ENCODE measurements around the gene NR1I2.

The NR1I2 gene

DNA sequence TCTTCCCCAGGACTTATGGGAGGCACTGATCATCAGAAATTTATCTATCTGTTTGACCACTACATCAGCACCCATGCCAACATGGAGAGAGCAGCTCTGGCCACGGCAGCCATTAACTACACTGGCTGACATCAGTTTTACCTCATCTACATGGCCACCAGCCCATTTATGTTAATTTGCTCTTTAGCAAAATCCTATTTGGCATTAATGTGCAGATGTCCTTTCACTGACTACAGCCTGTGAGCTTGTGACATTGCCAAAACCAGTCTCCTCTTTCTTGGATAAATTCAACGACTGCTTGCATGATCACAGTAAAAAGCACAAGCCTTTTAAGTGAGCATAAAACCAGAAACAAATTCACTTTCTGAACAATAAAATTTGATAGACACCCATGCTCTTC is 47.5 kb downstream of the NR1I2 start:
- DNase-seq (ENCODE audit: low read depth), result no peak
- TF ChIP-seq, protein P1, sequence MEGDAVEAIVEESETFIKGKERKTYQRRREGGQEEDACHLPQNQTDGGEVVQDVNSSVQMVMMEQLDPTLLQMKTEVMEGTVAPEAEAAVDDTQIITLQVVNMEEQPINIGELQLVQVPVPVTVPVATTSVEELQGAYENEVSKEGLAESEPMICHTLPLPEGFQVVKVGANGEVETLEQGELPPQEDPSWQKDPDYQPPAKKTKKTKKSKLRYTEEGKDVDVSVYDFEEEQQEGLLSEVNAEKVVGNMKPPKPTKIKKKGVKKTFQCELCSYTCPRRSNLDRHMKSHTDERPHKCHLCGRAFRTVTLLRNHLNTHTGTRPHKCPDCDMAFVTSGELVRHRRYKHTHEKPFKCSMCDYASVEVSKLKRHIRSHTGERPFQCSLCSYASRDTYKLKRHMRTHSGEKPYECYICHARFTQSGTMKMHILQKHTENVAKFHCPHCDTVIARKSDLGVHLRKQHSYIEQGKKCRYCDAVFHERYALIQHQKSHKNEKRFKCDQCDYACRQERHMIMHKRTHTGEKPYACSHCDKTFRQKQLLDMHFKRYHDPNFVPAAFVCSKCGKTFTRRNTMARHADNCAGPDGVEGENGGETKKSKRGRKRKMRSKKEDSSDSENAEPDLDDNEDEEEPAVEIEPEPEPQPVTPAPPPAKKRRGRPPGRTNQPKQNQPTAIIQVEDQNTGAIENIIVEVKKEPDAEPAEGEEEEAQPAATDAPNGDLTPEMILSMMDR (conservative IDR thresholded peaks at IDR 0.05; ENCODE audit: low read depth, low read length), result no peak
- no peak overlapping the region for H3K4me3 ChIP-seq (ENCODE audit: low read depth, low read length)

DNA sequence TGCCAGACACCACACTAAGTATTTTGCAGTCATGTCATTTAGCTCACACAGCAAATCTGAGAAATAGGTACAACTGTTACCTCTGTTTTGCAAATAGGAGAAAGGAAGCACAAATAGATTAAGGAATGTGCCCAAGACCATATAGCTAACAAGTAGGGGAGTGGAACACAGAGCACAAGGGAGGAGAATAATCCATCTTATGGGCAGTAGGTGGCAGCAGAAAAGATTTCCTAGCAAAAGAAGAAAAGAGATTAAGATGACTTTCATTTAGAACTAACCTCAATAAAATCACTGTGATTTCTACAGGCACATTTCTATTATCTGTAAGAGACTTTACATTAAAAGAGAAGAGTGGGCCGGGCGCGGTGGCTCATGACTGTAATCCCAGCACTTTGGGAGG is 49.1 kb downstream of the NR1I2 start:
- TF ChIP-seq, protein P1 (conservative IDR thresholded peaks at IDR 0.05; ENCODE audit: low read depth, low read length), result peak; percentile 45
- H3K4me3 ChIP-seq (ENCODE audit: low read depth, low read length), result no peak overlapping the region
- peak; percentile 37 for DNase-seq (ENCODE audit: low read depth)

DNA sequence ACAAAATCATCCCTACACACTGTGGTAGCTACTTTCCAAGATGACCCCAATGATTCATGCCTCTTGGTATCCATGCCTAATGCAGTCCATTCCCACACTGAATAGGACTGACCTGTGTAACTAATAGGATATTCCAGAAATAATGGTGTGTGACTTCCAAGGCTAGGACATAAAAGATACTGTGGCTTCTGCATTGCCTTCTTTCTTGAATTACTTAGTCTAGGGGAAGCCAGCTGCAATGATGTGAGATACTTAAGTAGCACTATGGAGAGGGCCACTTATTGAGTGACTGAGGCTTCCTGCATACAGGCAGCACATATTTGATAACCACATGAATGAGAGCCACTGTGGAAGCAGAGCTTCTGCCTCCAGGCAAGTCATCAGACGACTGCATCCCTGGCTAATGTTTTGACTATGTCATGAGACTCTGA is 50.1 kb downstream of the NR1I2 start:
- TF ChIP-seq, protein P1 (conservative IDR thresholded peaks at IDR 0.05; ENCODE audit: low read depth, low read length), result no peak
- H3K4me3 ChIP-seq (ENCODE audit: low read depth, low read length), result no peak overlapping the region
- peak; percentile 77 for DNase-seq (ENCODE audit: low read depth)

DNA sequence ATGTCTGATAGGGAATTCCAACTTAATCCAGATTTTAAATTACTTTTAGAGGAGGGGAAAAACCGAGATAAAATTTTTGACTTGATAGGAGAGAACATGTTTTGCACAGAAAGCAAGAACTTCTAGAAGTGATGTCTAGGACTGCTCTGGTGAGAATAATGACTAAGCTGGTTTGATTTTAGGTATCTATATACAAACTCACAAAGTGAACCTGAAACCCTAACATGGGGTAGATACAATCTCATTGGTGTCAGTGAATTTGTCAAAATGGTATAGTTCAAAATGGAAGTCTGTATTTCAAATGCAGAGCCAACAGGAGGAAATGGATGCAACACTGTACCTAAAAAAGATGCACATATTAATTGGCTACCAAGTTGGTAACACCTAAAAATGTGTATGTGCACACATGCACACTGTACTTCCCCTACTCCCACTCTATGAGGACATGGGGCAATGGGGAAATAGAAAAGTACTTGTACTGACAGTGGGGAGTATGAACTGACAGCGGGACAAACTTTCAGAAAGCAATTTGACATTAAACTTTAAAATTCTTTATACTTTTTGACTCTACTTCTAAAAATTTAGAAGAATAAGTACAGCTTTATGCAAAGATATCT is 53.0 kb downstream of the NR1I2 start:
- TF ChIP-seq, protein P1 (conservative IDR thresholded peaks at IDR 0.05; ENCODE audit: low read depth, low read length), result no peak
- no peak overlapping the region for H3K4me3 ChIP-seq (ENCODE audit: low read depth, low read length)
- DNase-seq (ENCODE audit: low read depth), result no peak

DNA sequence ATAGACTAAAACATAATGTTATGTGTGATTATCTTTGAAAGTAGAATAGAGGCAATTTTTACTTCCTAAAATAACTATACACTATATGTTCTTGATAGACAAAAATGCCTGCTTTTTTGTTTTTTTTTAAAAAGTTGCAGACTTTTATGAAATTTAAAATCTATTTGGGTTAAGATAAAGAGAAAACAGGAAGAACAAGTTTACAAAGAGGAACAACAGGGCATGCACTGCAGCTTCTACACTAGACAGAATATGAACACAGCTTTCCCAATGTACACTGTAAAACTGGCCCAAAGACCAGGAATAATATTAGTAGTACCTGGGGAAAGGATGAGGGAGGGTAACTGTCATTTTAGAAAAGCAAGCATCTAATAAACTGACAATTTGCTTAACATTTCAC is 53.7 kb downstream of the NR1I2 start:
- no peak for DNase-seq (ENCODE audit: low read depth)
- TF ChIP-seq, protein P1 (conservative IDR thresholded peaks at IDR 0.05; ENCODE audit: low read depth, low read length), result no peak
- H3K4me3 ChIP-seq (ENCODE audit: low read depth, low read length), result no peak overlapping the region

DNA sequence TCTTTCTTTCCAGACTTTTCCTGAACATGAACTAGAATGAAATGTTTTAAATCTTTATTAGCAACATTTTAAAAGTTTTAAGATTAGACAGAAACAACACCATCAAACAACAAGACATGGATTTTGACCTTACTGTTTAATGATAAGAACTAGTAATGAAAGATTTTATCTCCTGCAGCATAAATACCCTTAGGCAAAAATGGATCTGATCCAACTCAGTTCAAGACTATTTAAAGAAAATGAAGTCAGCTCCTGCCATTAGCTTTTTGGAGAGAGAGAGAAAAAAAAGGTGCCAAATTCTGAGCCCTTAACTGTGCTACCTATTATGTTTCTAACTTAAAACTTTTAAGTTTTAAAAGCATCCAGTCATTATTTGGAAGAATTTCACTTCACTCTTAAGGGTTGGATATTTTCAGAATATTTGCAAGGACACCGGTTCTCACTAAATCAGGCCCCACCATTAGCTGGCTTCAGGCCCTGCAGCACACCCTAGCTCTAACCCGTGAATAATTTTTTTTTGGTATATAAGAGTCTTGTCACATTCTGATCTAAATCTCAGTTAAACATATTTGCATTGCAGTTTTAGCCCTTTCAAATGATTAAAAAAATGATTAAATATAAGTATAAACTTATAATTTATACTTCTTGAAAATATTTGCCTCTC is 60.0 kb downstream of the NR1I2 start:
- TF ChIP-seq, protein P1 (conservative IDR thresholded peaks at IDR 0.05; ENCODE audit: low read depth, low read length), result no peak
- DNase-seq (ENCODE audit: low read depth), result peak; percentile 17
- no peak overlapping the region for H3K4me3 ChIP-seq (ENCODE audit: low read depth, low read length)

DNA sequence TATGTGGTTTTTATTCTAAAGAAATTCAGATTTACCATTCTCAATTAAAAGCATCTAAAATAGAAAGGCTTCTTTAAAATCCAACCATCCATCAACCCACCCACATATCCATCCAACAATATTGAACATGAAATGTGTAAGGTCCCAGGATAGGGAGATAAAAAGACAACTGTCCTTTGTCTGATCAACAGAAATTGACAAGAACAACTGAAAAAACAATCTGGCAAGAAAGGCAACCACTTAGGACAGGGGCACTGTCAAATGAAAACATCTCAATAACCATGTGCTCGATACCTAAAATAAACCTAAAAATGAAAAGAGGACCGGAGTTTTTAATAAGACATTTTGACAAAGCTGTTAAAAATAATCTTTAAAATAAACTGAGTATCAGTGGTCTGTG is 67.2 kb downstream of the NR1I2 start:
- TF ChIP-seq, protein P1 (conservative IDR thresholded peaks at IDR 0.05; ENCODE audit: low read depth, low read length), result no peak
- H3K4me3 ChIP-seq (ENCODE audit: low read depth, low read length), result no peak overlapping the region
- DNase-seq (ENCODE audit: low read depth), result no peak

Data from choroid plexus epithelial cell (primary cell).